Nephron (organoid): ENCODE data around the gene SH3BGRL3.

Experiments used
- H3K27ac Mint-ChIP-seq, 3 experiments: 2 replicates each; pipeline ENCODE4 v1.8.0; 2020; ENCODE audit warnings: mixed read lengths in 3 of 3, mild to moderate bottlenecking in 2 of 3, moderate library complexity in 1 of 3
- H3K27me3 Mint-ChIP-seq: 2 replicates; pipeline ENCODE4 v1.8.0; 2021; ENCODE audit warnings: low read depth, mild to moderate bottlenecking, moderate library complexity, mixed read lengths
- H3K36me3 Mint-ChIP-seq: 2 replicates; pipeline ENCODE4 v1.8.0; 2020; ENCODE audit warnings: low read depth, mixed read lengths
- H3K4me1 Mint-ChIP-seq: 2 replicates; pipeline ENCODE4 v1.8.0; 2020; ENCODE audit warnings: mixed read lengths
- H3K4me3 Mint-ChIP-seq, 3 experiments: 2 replicates each; pipeline ENCODE4 v1.8.0; 2020; ENCODE audit warnings: mild to moderate bottlenecking in 3 of 3, mixed read lengths in 3 of 3, moderate library complexity in 2 of 3
- H3K9me3 Mint-ChIP-seq: 2 replicates; pipeline ENCODE4 v1.8.0; 2020; ENCODE audit warnings: mixed read lengths
- TF ChIP-seq, protein P1 (sequence below), 3 experiments: fragments of 200-600 bp; sonication (generic); IDR thresholded peaks; one replicate each; pipeline ENCODE4 v1.5.0; 2021; ENCODE audit warnings: antibody characterized with exemption in 3 of 3; ENCODE audit not compliant: unreplicated experiment in 3 of 3

Gene SH3BGRL3

DNA sequence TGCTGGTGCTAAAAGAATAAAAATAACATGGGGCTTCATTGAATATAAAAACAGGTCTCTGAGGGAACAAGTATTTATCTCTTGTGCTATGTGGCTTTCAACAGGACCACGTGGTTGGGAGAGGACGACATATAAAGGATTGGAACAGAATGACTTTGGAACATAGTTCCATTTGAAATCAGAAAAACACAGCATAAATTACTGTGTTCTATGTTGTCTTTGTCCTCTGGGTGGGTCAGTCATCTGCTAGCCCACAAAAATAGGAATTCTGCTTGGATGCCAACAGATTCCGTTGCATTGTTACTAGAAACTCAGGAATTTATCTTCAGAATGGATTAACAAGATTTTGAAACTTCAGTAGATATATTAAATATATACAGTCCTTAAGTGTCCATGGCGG, 40.0 kb upstream of the SH3BGRL3 start:
- no peak overlapping the region for H3K27ac Mint-ChIP-seq

DNA sequence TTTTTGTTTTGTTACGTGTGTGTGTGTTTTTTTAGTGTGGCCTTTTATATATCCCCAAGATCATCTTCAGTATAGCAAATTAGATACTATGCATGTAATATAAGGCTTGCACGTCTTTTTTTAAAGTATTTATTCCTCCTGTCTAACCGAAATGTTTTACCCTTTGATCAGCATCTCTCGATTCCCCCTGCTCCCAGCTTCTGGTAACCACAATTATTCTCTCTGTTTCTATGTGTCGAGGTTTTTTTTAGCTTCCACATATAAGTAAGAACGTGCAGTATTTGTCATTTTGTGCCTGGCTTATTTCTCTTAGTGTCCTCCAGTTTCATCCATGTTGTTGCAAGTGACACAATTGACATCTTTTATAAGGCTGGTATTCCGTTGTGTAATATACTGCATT, 27.2 kb upstream of the SH3BGRL3 start:
- H3K27me3 Mint-ChIP-seq, result no peaks in the 10 kb centered on the region
- no peaks in the 10 kb centered on the region for H3K9me3 Mint-ChIP-seq
- H3K27ac Mint-ChIP-seq, result no peak overlapping the region
- TF ChIP-seq, protein P1, sequence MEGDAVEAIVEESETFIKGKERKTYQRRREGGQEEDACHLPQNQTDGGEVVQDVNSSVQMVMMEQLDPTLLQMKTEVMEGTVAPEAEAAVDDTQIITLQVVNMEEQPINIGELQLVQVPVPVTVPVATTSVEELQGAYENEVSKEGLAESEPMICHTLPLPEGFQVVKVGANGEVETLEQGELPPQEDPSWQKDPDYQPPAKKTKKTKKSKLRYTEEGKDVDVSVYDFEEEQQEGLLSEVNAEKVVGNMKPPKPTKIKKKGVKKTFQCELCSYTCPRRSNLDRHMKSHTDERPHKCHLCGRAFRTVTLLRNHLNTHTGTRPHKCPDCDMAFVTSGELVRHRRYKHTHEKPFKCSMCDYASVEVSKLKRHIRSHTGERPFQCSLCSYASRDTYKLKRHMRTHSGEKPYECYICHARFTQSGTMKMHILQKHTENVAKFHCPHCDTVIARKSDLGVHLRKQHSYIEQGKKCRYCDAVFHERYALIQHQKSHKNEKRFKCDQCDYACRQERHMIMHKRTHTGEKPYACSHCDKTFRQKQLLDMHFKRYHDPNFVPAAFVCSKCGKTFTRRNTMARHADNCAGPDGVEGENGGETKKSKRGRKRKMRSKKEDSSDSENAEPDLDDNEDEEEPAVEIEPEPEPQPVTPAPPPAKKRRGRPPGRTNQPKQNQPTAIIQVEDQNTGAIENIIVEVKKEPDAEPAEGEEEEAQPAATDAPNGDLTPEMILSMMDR (IDR thresholded peaks at IDR 0.05; ENCODE audit: unreplicated experiment in 3 of 3), result no peak
- H3K36me3 Mint-ChIP-seq, result peaks cover 58% of the 10 kb centered on the region
- H3K4me1 Mint-ChIP-seq, result peaks cover 7% of the 10 kb centered on the region
- H3K4me3 Mint-ChIP-seq, result no peak overlapping the region

More for the DNA sequence above, 40.0 kb upstream of the SH3BGRL3 start:
- TF ChIP-seq, protein P1 (IDR thresholded peaks at IDR 0.05; ENCODE audit: unreplicated experiment in 3 of 3), result no peak
- Mint-ChIP-seq H3K9me3 (no peaks in the 10 kb centered on the region), H3K36me3 (peaks cover 11% of the 10 kb centered on the region), H3K4me1 (peaks cover 14% of the 10 kb centered on the region), H3K27me3 (no peaks in the 10 kb centered on the region), H3K4me3 (no peak overlapping the region)

DNA sequence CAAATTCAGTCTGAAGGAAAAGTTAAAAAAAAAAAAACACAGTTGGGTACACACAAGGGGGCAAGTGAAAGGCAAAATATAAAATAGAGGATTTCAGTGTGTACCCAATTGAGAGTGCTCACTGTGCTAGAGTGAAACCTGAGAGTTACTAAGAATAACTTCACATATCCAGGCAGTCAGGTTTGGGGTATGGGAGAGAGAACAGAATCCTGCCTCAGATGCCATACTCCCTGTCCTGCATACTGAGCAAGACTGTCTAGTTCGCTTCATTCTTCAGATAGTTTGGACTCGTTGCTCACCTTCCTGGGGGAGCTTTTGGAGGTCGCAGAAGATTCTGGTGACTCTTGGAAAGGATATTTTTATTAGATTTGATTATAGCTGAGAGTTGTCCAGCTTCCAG, 25.5 kb upstream of the SH3BGRL3 start:
- H3K4me3 Mint-ChIP-seq, result no peak overlapping the region
- H3K36me3 Mint-ChIP-seq, result peaks cover 63% of the 10 kb centered on the region
- peaks cover 7% of the 10 kb centered on the region for H3K4me1 Mint-ChIP-seq
- no peak overlapping the region for H3K27ac Mint-ChIP-seq
- TF ChIP-seq, protein P1 (IDR thresholded peaks at IDR 0.05; ENCODE audit: unreplicated experiment in 3 of 3), result no peak
- no peaks in the 10 kb centered on the region for H3K27me3 Mint-ChIP-seq
- H3K9me3 Mint-ChIP-seq, result no peaks in the 10 kb centered on the region

DNA sequence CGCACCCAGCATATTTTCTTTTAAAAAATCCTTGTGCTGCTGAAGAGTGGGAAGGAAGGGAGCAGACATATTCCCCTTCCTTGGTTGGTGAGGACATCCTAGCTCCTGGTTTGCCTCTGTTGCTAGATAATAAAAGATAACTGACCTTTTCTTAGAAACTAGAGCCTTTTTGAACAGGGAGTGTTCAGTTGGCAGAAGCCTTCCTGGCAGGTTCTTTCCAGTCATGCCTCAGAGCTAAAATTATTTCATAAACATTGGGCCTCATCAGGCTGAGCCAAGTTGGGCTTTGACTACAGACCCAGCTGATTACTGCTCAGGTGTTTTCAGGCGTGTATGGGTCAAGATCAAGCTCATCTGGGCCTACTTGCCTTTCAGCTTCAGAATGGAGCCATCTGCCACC, 22.7 kb upstream of the SH3BGRL3 start:
- Mint-ChIP-seq H3K9me3 (no peaks in the 10 kb centered on the region), H3K4me1 (peaks cover 7% of the 10 kb centered on the region), H3K36me3 (peaks cover 65% of the 10 kb centered on the region), H3K27me3 (no peaks in the 10 kb centered on the region), H3K4me3 (no peak overlapping the region), H3K27ac (no peak overlapping the region)
- TF ChIP-seq, protein P1 (IDR thresholded peaks at IDR 0.05; ENCODE audit: unreplicated experiment in 3 of 3), result no peak

DNA sequence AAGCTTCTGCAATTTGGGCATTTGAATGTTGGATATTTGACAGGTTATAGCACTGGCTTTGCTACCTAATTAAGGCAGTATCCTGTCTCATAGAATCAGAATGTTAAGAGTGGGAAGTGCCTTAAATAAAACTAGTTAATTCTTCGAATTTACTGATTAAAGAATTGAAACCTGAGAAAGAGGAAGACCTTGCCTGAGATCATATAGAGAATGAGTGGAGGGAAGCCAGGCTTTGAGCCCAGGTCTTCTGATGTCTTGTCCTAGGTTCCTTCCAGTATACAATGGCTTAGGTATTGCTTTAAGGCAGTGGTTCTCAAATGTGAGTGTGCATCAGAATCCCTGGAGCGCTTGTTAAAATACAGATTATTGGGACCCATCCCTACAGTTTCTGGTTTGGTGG, 20.9 kb upstream of the SH3BGRL3 start:
- Mint-ChIP-seq H3K9me3 (no peaks in the 10 kb centered on the region), H3K4me1 (peaks cover 5% of the 10 kb centered on the region), H3K4me3 (no peak overlapping the region), H3K27me3 (no peaks in the 10 kb centered on the region), H3K36me3 (peaks cover 72% of the 10 kb centered on the region), H3K27ac (no peak overlapping the region)
- TF ChIP-seq, protein P1 (IDR thresholded peaks at IDR 0.05; ENCODE audit: unreplicated experiment in 3 of 3), result no peak

DNA sequence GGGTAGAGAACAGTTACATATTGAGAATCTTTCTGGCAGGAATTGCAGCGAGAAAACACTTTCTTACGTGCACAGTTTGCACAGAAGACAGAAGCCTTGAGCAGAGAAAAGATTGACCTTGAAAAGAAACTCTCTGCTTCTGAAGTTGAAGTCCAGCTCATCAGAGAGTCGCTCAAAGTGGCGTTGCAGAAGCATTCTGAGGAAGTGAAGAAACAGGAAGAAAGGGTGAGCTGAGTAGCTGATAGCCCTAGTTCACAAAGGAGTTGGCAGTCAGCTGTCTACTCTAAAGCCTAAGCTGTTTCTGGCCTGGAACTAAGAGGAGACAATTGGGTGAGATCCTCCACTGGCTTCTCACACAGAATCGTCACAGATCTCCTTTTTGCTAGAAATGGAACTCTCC, 20.3 kb upstream of the SH3BGRL3 start:
- TF ChIP-seq, protein P1 (IDR thresholded peaks at IDR 0.05; ENCODE audit: unreplicated experiment in 3 of 3), result no peak
- Mint-ChIP-seq H3K36me3 (peaks cover 71% of the 10 kb centered on the region), H3K27ac (no peak overlapping the region), H3K4me3 (no peak overlapping the region), H3K9me3 (no peaks in the 10 kb centered on the region), H3K4me1 (no peaks in the 10 kb centered on the region), H3K27me3 (no peaks in the 10 kb centered on the region)
